Lower lobe of right lung (tissue), 2 donors: ENCODE data around the gene CNN2. TPM values are rescaled to one million over a fixed set of nuclear protein-coding genes. Genes with fewer than 3 reads are reported as not detected.

ENCODE experiments used
- ATAC-seq, 2 donors: fragments of 200-7000 bp; cut with Tn5 transposase; one replicate each; pipeline ENCODE4 v1.9.1; 2020 to 2022; ENCODE audit warnings: mild to moderate bottlenecking in 2 of 2, moderate library complexity in 2 of 2
- DNase-seq: peaks from one replicate; pipeline ENCODE4 v3.0.0-alpha.2; 2020
- H3K27ac ChIP-seq: fragments of 200-600 bp; one replicate; pipeline ENCODE4 v1.8.0; 2022
- H3K27me3 ChIP-seq: fragments of 200-600 bp; one replicate; pipeline ENCODE4 v1.8.0; 2022; ENCODE audit warnings: low read depth
- H3K36me3 ChIP-seq: fragments of 200-600 bp; one replicate; pipeline ENCODE4 v1.8.0; 2022; ENCODE audit warnings: mild to moderate bottlenecking
- H3K4me1 ChIP-seq: fragments of 200-600 bp; one replicate; pipeline ENCODE4 v1.8.0; 2022
- H3K4me3 ChIP-seq: fragments of 200-600 bp; one replicate; pipeline ENCODE4 v1.8.0; 2022; ENCODE audit warnings: mild to moderate bottlenecking
- H3K9me3 ChIP-seq: fragments of 200-600 bp; one replicate; pipeline ENCODE4 v1.8.0; 2022
- intact Hi-C: fragments of 100-400 bp; cut with DNase I; formaldehyde crosslinking; loops from one replicate; pipeline ENCODE4 v1.11.0; 2022
- total RNA-seq: library from RNA; stranded (reverse); fragmentation: NEBNext Ultra II Directional; extraction: Animal tissue kit (Norgen Biotek cat#: 25700); gene quantifications from one replicate; pipeline ENCODE4 v1.2.1, GENCODE V29; 2021
- TF ChIP-seq, protein P1 (sequence below): fragments of 200-600 bp; IDR thresholded peaks from one replicate; pipeline ENCODE4 v1.8.0; 2022; ENCODE audit warnings: antibody characterized with exemption, mild to moderate bottlenecking
- donor health status: DM: no; HTN: yes; CAD: no; lungs with severe emphysema.

The CNN2 gene
- total RNA-seq, 1 donor from 2014 or later = 158 TPM

- H3K4me3 ChIP-seq = no peak overlapping the region
- no peak for DNase-seq
- TF ChIP-seq, protein P1, sequence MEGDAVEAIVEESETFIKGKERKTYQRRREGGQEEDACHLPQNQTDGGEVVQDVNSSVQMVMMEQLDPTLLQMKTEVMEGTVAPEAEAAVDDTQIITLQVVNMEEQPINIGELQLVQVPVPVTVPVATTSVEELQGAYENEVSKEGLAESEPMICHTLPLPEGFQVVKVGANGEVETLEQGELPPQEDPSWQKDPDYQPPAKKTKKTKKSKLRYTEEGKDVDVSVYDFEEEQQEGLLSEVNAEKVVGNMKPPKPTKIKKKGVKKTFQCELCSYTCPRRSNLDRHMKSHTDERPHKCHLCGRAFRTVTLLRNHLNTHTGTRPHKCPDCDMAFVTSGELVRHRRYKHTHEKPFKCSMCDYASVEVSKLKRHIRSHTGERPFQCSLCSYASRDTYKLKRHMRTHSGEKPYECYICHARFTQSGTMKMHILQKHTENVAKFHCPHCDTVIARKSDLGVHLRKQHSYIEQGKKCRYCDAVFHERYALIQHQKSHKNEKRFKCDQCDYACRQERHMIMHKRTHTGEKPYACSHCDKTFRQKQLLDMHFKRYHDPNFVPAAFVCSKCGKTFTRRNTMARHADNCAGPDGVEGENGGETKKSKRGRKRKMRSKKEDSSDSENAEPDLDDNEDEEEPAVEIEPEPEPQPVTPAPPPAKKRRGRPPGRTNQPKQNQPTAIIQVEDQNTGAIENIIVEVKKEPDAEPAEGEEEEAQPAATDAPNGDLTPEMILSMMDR = no peak
These were observed 15.7 kb downstream of the CNN2 start for GRCh38 chr19:1041835-1042685.

DNA sequence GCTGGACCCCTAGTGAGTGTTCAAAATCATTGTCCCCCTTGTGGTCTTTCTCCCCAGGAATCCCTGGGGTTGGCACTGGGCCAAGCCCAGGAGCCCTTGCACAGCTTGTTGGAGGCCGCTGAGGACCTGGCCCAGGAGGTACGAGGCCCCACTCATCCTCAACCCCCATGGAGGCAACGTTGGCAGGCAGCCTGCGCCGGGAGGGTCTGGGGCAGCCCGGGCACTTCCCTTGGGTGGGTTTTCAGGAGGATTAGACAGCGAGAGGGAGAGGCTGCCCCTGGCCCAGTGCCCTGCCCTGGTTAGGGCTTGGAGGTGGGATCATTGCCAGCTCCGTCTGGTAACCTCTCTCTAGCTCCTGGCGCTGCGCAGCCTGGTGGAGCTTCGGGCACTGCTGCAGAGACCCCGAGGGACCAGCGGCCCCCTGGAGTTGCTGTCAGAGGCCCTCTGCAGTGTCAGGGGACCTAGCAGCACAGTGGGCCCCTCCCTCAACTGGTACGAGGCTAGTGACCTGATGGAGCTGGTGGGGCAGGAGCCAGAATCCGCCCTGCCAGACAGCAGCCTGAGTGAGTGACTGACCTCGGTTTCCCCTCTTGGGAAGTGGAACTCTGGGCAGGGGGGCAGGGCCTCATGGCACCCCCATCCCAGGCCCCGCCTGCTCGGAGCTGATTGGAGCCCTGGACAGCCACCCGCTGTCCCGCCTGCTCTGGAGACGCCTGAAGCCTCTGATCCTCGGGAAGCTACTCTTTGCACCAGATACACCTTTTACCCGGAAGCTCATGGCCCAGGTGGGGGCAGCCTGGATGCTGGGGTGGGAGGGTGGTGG, 16.5 kb downstream of the CNN2 start:
- DNase-seq = no peak
- Histone ChIP-seq H3K27me3 (no peaks in the 10 kb centered on the region), H3K36me3 (peaks cover 27% of the 10 kb centered on the region), H3K4me3 (no peak overlapping the region), H3K9me3 (no peaks in the 10 kb centered on the region), H3K4me1 (peaks cover 40% of the 10 kb centered on the region), H3K27ac (no peak overlapping the region)
- intact Hi-C loops = no loop called here
- ATAC-seq = no peak
- TF ChIP-seq, protein P1 = no peak

More at GRCh38 chr19:1041835-1042685, 15.7 kb downstream of the CNN2 start:
- Histone ChIP-seq H3K4me1 (peaks cover 40% of the 10 kb centered on the region), H3K36me3 (peaks cover 31% of the 10 kb centered on the region), H3K9me3 (no peaks in the 10 kb centered on the region), H3K27ac (no peak overlapping the region), H3K27me3 (no peaks in the 10 kb centered on the region)
- intact Hi-C loops = no loop called here
- no peak for ATAC-seq

- Histone ChIP-seq H3K4me1 (peaks cover 21% of the 10 kb centered on the region), H3K27me3 (no peaks in the 10 kb centered on the region), H3K4me3 (no peak overlapping the region), H3K9me3 (no peaks in the 10 kb centered on the region), H3K27ac (no peak overlapping the region), H3K36me3 (peaks cover 21% of the 10 kb centered on the region)
- intact Hi-C loops = no loop called here
- ATAC-seq = no peak
- no peak for DNase-seq
- TF ChIP-seq, protein P1 = no peak
These were observed 18.8 kb downstream of the CNN2 start for GRCh38 chr19:1045247-1045603.

DNA sequence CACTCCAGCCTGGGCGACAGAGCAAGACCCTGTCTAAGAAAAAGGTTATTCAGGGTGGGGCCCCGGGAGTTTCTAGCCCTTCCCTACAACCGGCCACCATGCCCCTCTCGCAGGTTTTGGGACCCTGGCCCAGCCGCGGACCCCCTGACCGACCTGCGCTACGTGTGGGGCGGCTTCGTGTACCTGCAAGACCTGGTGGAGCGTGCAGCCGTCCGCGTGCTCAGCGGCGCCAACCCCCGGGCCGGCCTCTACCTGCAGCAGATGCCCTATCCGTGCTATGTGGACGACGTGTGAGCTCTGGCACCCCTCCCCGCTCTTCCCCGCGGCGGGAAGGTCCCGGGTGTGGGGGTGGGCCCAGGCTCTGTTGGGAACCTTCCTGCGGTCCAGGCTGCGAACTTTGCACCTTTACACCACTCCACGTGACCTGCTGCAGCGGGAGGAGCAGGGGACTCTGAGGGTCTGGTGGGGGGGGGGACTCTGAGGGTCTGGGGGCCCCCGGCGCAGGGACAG, 19.8 kb downstream of the CNN2 start:
- TF ChIP-seq, protein P1 = no peak
- ATAC-seq (no peak), DNase-seq (no peak)
- Histone ChIP-seq H3K4me3 (no peak overlapping the region), H3K9me3 (no peaks in the 10 kb centered on the region), H3K27ac (no peak overlapping the region), H3K27me3 (no peaks in the 10 kb centered on the region), H3K36me3 (peaks cover 21% of the 10 kb centered on the region), H3K4me1 (peaks cover 12% of the 10 kb centered on the region)
- intact Hi-C loops = no loop called here

DNA sequence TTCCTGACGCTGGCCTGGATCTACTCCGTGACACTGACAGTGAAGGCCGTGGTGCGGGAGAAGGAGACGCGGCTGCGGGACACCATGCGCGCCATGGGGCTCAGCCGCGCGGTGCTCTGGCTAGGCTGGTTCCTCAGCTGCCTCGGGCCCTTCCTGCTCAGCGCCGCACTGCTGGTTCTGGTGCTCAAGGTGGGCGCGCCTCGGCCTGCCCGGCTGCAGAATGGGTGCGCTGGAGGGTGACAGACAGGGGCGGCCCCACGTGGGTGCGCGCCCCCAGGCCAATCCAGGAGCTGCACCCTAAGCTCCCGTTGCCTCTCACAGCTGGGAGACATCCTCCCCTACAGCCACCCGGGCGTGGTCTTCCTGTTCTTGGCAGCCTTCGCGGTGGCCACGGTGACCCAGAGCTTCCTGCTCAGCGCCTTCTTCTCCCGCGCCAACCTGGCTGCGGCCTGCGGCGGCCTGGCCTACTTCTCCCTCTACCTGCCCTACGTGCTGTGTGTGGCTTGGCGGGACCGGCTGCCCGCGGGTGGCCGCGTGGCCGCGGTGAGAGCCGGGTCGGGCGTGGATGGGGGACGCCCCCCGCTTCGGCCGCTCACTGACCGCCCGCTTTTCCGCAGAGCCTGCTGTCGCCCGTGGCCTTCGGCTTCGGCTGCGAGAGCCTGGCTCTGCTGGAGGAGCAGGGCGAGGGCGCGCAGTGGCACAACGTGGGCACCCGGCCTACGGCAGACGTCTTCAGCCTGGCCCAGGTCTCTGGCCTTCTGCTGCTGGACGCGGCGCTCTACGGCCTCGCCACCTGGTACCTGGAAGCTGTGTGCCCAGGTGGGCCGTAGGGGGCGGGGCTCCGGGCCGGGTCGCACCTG, 20.7 kb downstream of the CNN2 start:
- intact Hi-C loops = no loop called here
- Histone ChIP-seq H3K4me3 (no peak overlapping the region), H3K27me3 (no peaks in the 10 kb centered on the region), H3K27ac (no peak overlapping the region), H3K9me3 (no peaks in the 10 kb centered on the region), H3K36me3 (peaks cover 20% of the 10 kb centered on the region), H3K4me1 (peaks cover 3% of the 10 kb centered on the region)
- TF ChIP-seq, protein P1 = no peak
- ATAC-seq = no peak
- no peak for DNase-seq
